Natural killer cell (primary cell): ENCODE data around the gene TNNT1. TPM values are rescaled to one million over a fixed set of nuclear protein-coding genes. Genes with fewer than 3 reads are reported as not detected.

ENCODE experiments used
- ATAC-seq, 3 donors: fragments of 150-1000 bp in 2 of 3; fragments of 200-7000 bp in 1 of 3; cut with Tn5 transposase; 1 replicate in 1 of 3; 2 replicates in 2 of 3; pipeline ENCODE4 v1.10.0; 2021; ENCODE audit warnings: mild to moderate bottlenecking in 2 of 3, moderate library complexity in 2 of 3
- DNase-seq, 2 donors: peaks; one replicate each; pipeline versions ENCODE4 v3.0.0 to v3.0.0-alpha.2; 2013 to 2021; ENCODE audit warnings: mixed read lengths in 1 of 2
- H3K27ac ChIP-seq: one replicate; pipeline ENCODE4 v1.5.1; 2013; ENCODE audit warnings: mild to moderate bottlenecking, low read length
- H3K27me3 ChIP-seq: one replicate; pipeline ENCODE4 v1.6.1; 2013; ENCODE audit warnings: low read length; ENCODE audit not compliant: control insufficient read depth, insufficient read depth
- H3K36me3 ChIP-seq: one replicate; pipeline ENCODE4 v1.6.1; 2013; ENCODE audit warnings: low read length; ENCODE audit not compliant: control insufficient read depth, insufficient read depth
- H3K4me1 ChIP-seq: one replicate; pipeline ENCODE4 v1.6.1; 2013; ENCODE audit warnings: low read length; ENCODE audit not compliant: control insufficient read depth, insufficient read depth
- H3K4me3 ChIP-seq: one replicate; pipeline ENCODE4 v1.5.1; 2013; ENCODE audit warnings: low read length
- H3K9me3 ChIP-seq: one replicate; pipeline ENCODE4 v1.6.1; 2013; ENCODE audit warnings: low read length; ENCODE audit not compliant: control insufficient read depth, insufficient read depth
- H3K27ac Mint-ChIP-seq, 2 donors: one replicate each; pipeline ENCODE4 v1.8.0; 2022; ENCODE audit warnings: mild to moderate bottlenecking in 2 of 2, mixed read lengths in 2 of 2, moderate library complexity in 1 of 2
- H3K27me3 Mint-ChIP-seq, 2 donors: one replicate each; pipeline ENCODE4 v1.8.0; 2022; ENCODE audit warnings: low read depth in 2 of 2, mixed read lengths in 2 of 2
- H3K36me3 Mint-ChIP-seq: one replicate; pipeline ENCODE4 v1.8.0; 2022; ENCODE audit warnings: mixed read lengths
- H3K4me1 Mint-ChIP-seq, 2 donors: one replicate each; pipeline ENCODE4 v1.8.0; 2022; ENCODE audit warnings: mixed read lengths in 2 of 2
- H3K4me3 Mint-ChIP-seq: one replicate; pipeline ENCODE4 v1.8.0; 2022; ENCODE audit warnings: mild to moderate bottlenecking, moderate library complexity, mixed read lengths
- H3K9me3 Mint-ChIP-seq, 2 donors: one replicate each; pipeline ENCODE4 v1.8.0; 2022; ENCODE audit warnings: mixed read lengths in 2 of 2
- WGBS: methylation state at CpG from one replicate; pipeline ENCODE4 v1.1.7; 2013; ENCODE audit warnings: missing lambda C conversion rate; ENCODE audit not compliant: insufficient coverage; 5-methylcytosine and 5-hydroxymethylcytosine counted together
- intact Hi-C: fragments of 100-400 bp; cut with micrococcal nuclease; formaldehyde crosslinking; loops from one replicate; pipeline ENCODE4 v1.14.2; 2022
- total RNA-seq, 4 donors: library from RNA; stranded (reverse); fragments of 120-200 nt in 1 of 4; gene quantifications; one replicate each; pipeline versions ENCODE4 v1.2.3 to v1.2.4, GENCODE V29; 2013 to 2022
- TF ChIP-seq, protein P1 (sequence below): fragments of 200-600 bp; IDR thresholded peaks from one replicate; pipeline ENCODE4 v1.8.0; 2022; ENCODE audit warnings: antibody characterized with exemption

The TNNT1 gene
- total RNA-seq, 3 donors from 2014 or later (not counting 1 experiment from before 2014, with no cell fraction given): 0.94 TPM; not detected in 2

GRCh38 chr19:55174425-55175116 lies 25.6 kb upstream of the TNNT1 start:
- DNase-seq (no peak), ATAC-seq (no peak)
- 74% methylated on average over 21 of the region's 21 CpGs for WGBS
- Mint-ChIP-seq H3K9me3 (no peaks in the 10 kb centered on the region), H3K4me3 (no peak overlapping the region), H3K27me3 (peaks cover 55 to 65% of the 10 kb centered on the region in 2 donors), H3K36me3 (no peaks in the 10 kb centered on the region), H3K4me1 (peaks cover 19 to 37% of the 10 kb centered on the region in 2 donors), H3K27ac (no peak overlapping the region)
- Histone ChIP-seq H3K9me3 (no peaks in the 10 kb centered on the region), H3K4me3 (no peak overlapping the region), H3K4me1 (peaks cover 29% of the 10 kb centered on the region), H3K36me3 (no peaks in the 10 kb centered on the region), H3K27me3 (peaks cover 40% of the 10 kb centered on the region), H3K27ac (no peak overlapping the region)
- TF ChIP-seq, protein P1, sequence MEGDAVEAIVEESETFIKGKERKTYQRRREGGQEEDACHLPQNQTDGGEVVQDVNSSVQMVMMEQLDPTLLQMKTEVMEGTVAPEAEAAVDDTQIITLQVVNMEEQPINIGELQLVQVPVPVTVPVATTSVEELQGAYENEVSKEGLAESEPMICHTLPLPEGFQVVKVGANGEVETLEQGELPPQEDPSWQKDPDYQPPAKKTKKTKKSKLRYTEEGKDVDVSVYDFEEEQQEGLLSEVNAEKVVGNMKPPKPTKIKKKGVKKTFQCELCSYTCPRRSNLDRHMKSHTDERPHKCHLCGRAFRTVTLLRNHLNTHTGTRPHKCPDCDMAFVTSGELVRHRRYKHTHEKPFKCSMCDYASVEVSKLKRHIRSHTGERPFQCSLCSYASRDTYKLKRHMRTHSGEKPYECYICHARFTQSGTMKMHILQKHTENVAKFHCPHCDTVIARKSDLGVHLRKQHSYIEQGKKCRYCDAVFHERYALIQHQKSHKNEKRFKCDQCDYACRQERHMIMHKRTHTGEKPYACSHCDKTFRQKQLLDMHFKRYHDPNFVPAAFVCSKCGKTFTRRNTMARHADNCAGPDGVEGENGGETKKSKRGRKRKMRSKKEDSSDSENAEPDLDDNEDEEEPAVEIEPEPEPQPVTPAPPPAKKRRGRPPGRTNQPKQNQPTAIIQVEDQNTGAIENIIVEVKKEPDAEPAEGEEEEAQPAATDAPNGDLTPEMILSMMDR: no peak
- intact Hi-C loops: loop anchor here (5.0 kb wide), 1 partner anchor 478 kb away; no protein-coding TSS in a partner anchor

- TF ChIP-seq, protein P1: no peak
- H3K27ac ChIP-seq: no peak overlapping the region
- peak in 1 of 2 donors; percentile 51 for DNase-seq
- Mint-ChIP-seq H3K4me1 (peaks cover 12 to 30% of the 10 kb centered on the region in 2 donors), H3K4me3 (peak overlapping the region; percentile 61), H3K27ac (peak overlapping the region in 1 of 2 donors; percentile 58), H3K9me3 (no peaks in the 10 kb centered on the region), H3K27me3 (peaks cover 58 to 72% of the 10 kb centered on the region in 2 donors), H3K36me3 (no peaks in the 10 kb centered on the region)
- intact Hi-C loops: no loop called here
- H3K4me3 ChIP-seq: peak overlapping the region; percentile 39
- peak; percentile 27 to 53 (median 46) for ATAC-seq
- no peaks in the 10 kb centered on the region for H3K36me3 ChIP-seq
- WGBS: under 1% methylated on average over 35 of the region's 37 CpGs
- peaks cover 22% of the 10 kb centered on the region for H3K4me1 ChIP-seq
- H3K27me3 ChIP-seq: peaks cover 44% of the 10 kb centered on the region
- H3K9me3 ChIP-seq: no peaks in the 10 kb centered on the region
Observed at GRCh38 chr19:55173714-55174409, 24.9 kb upstream of the TNNT1 start.

DNA sequence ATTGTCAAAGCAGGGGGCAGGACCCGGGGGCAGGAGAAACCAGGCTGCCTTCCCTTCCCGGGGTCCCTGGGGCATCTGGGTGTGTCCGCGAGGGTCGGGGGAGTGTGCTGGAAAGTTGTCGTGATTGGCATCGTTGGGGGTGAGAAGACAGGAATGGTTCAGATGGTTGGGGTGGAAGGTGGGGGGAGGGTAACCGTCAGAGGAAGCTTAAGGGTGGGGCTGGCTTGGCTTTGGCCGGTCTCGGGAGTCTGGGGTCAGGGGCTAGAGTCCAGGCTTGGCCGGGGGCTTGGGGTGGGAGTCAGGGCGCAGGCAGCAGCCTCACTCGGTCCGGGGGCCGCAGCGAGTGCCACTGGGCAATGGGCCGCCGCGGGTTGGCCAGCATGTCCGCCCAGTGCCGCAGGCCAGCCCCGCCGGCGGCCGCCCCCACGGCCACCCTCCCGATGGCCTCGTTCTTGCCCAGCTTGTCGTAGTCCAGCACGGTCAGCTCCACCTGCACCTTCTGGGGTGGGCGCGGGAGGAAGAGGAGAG lies 24.2 kb upstream of the TNNT1 start:
- no peaks in the 10 kb centered on the region for H3K36me3 Mint-ChIP-seq
- 4% methylated on average over 32 of the region's 32 CpGs for WGBS
- no peak for ATAC-seq
- H3K27ac ChIP-seq: no peak overlapping the region
- H3K9me3 ChIP-seq: no peaks in the 10 kb centered on the region
- intact Hi-C loops: no loop called here
- no peak for DNase-seq
- peak overlapping the region in 1 of 2 donors; percentile 58 for H3K27ac Mint-ChIP-seq
- H3K27me3 ChIP-seq: peaks cover 44% of the 10 kb centered on the region
- peak overlapping the region; percentile 80 for H3K4me3 Mint-ChIP-seq
- H3K9me3 Mint-ChIP-seq: no peaks in the 10 kb centered on the region
- TF ChIP-seq, protein P1: no peak
- H3K4me3 ChIP-seq: peak overlapping the region; percentile 39
- H3K27me3 Mint-ChIP-seq: peaks cover 52 to 73% of the 10 kb centered on the region in 2 donors
- H3K4me1 ChIP-seq: peaks cover 18% of the 10 kb centered on the region
- peaks cover 9 to 24% of the 10 kb centered on the region in 2 donors for H3K4me1 Mint-ChIP-seq
- H3K36me3 ChIP-seq: no peaks in the 10 kb centered on the region
